GM19023 (cell line): Measurements from ENCODE around the gene FAM20A.
A peak's percentile ranks its signal among the peaks of the same experiment; 100 is the strongest.
"Not testable (repeated sequence)": the region's sequence is repeated elsewhere in the genome, so short reads cannot be mapped to it uniquely, and the experiment has no call there.

Experiments
- ATAC-seq: cut with Tn5 transposase; IDR thresholded peaks from one replicate; pipeline ENCODE4 v1.9.1; 2021; ENCODE audit warnings: mild to moderate bottlenecking, moderate library complexity; ENCODE audit not compliant: unreplicated experiment

FAM20A gene

GRCh38 chr17:68505951-68506350, 95.2 kb downstream of the FAM20A start:
- no peak for ATAC-seq

- no peak for ATAC-seq
These were observed 100.1 kb downstream of the FAM20A start for GRCh38 chr17:68501074-68501473.

GRCh38 chr17:68499587-68499986, 101.6 kb downstream of the FAM20A start:
- no peak for ATAC-seq

GRCh38 chr17:68498479-68499326, 102.5 kb downstream of the FAM20A start:
- ATAC-seq = peak; percentile 26

GRCh38 chr17:68497885-68498319, 103.3 kb downstream of the FAM20A start:
- peak; percentile 93 for ATAC-seq

GRCh38 chr17:68495081-68495480, 106.1 kb downstream of the FAM20A start:
- ATAC-seq = no peak

- not testable (repeated sequence) for ATAC-seq
These were observed 108.6 kb downstream of the FAM20A start for GRCh38 chr17:68492394-68493054.

GRCh38 chr17:68491381-68492231, 109.6 kb downstream of the FAM20A start:
- no peak for ATAC-seq

GRCh38 chr17:68489919-68490318, 111.2 kb downstream of the FAM20A start:
- no peak for ATAC-seq
